ENCODE results near the gene ZNF44. TPM values are rescaled to one million over a fixed set of nuclear protein-coding genes. Genes with fewer than 3 reads are reported as not detected.

The ZNF44 gene
- total RNA-seq, 4 donors from 2014 or later = 8.8 to 9.7 (median 9.4) TPM

DNA sequence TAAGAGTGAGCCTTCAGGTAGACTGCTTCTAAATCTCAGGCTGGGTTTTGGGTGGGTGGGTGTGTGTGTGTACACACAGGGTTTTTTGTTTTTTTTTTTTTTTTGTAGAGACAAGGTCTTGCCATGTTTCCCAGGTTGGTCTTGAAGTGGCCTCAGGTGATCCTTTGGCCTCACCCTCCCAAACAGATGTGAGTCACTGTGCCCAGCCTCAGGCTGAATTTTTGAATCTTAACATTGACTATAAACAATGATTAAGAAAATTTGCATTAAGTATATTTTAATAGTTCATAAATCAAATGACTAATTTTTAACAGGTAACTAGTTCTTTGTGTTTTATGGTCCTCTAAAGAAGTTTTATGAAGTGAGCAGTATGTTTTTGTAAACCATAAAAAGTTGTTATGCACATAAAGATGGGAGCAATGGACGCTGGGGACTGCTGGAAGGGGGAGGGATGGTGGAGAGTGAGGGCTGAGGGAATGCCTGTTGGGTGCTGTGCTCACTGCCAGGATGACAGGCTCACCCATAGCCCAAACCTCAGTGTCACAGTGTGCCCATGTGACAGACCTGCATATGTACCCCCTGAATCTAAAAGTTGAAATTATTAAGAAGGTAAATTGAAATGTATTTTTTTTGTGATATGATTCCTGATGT is 71.6 kb downstream of the ZNF44 start:
- intact Hi-C loops (cut with DNase I) = no loop called here
- TF ChIP-seq CTCF (IDR thresholded peaks at IDR 0.05) (no peak), POLR2A (IDR thresholded peaks at IDR 0.05; ENCODE audit: low read depth) (no peak), EP300 (IDR thresholded peaks at IDR 0.05) (no peak), POLR2AphosphoS5 (IDR thresholded peaks at IDR 0.05) (no peak)
- Histone ChIP-seq H3K9me3 (peaks cover 0 to under 1% (median 0%) of the 10 kb centered on the region in 4 donors), H3K27ac (replicated peaks in 1 of 4) (no peak overlapping the region), H3K27me3 (no peaks in the 10 kb centered on the region), H3K4me1 (no peaks in the 10 kb centered on the region), H3K36me3 (peaks cover 0 to 24% (median 19%) of the 10 kb centered on the region in 4 donors), H3K4me3 (no peak overlapping the region)
- WGBS = 74% methylated on average over 1 of the region's 1 CpG
- DNase-seq (ENCODE audit: extremely low spot score) = no peak

Other genes starting within 250 kb of the ZNF44 start
- gene ZNF878, start 241.9 kb downstream of the ZNF44 start, total RNA-seq = 1 to 10 TPM in 1 of 4 donors, under 1 TPM in 3; 0.17 to 1.5 (median 0.43) TPM
- gene ZNF844, start 230.2 kb downstream of the ZNF44 start, total RNA-seq = 10 to 100 TPM in 1 of 4 donors, 1 to 10 TPM in 3; 6.5 to 10.1 (median 8.3) TPM
- 1 to 10 TPM; 1.3 to 5.8 (median 3.1) TPM for gene ZNF20, start 154.5 kb downstream of the ZNF44 start, total RNA-seq
- 1 to 10 TPM; 4.5 to 8.7 (median 7.8) TPM for gene ZNF625, start 138.1 kb downstream of the ZNF44 start, total RNA-seq
- gene ZNF136, start 131.8 kb downstream of the ZNF44 start, total RNA-seq = 1 to 10 TPM; 6.6 to 8.9 (median 7.5) TPM
- 1 to 10 TPM; 2.3 to 3.4 (median 2.9) TPM for gene ZNF563, start 38.8 kb upstream of the ZNF44 start, total RNA-seq
- gene ZNF442, start 70.8 kb upstream of the ZNF44 start, total RNA-seq = 1 to 10 TPM; 3.3 to 4.6 (median 3.6) TPM
- 1 to 10 TPM; 3.3 to 6.6 (median 3.4) TPM for gene ZNF799, start 106.4 kb upstream of the ZNF44 start, total RNA-seq
- gene ZNF443, start 146.1 kb upstream of the ZNF44 start, total RNA-seq = 1 to 10 TPM; 3.5 to 5.4 (median 4.8) TPM
- 1 to 10 TPM; 1.7 to 2.9 (median 2.3) TPM for gene ZNF709, start 189.9 kb upstream of the ZNF44 start, total RNA-seq